OCI-LY7 (cell line): ENCODE data around the gene IZUMO4.

Experiments
- EZH2phosphoT487 ChIP-seq: fragments of 200-600 bp; sonication (generic); IDR thresholded peaks from 2 replicates; pipeline ENCODE4 v1.6.1; 2018; ENCODE audit warnings: low read depth, borderline replicate concordance, mild to moderate bottlenecking, mixed run types, antibody characterized with exemption, low read length, moderate library complexity, mixed read lengths
- TF ChIP-seq, protein P1 (sequence below): fragments of 200-600 bp; sonication (generic); conservative IDR thresholded peaks from 2 replicates; pipeline ENCODE4 v1.5.1; 2014; ENCODE audit warnings: mild to moderate bottlenecking, antibody characterized with exemption, low read length, moderate library complexity, mixed read lengths

DNA sequence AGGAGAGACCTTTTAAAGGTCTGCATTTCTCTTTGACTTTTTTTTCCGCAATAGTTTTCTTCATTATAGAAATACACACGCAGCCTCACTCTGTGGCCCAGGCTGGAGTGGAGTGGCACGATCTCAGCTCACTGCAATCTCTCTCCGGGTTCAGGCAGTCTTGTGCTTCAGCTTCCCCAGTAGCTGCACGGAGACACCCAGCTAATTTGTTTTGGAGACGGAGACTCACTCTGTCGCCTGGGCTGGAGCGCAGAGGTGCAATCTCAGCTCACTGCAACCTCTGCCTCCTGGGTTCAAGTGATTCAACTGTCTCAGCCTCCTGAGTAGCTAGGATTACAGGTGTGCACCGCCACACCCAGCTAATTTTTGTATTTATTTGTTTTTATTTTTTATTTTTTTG lies 33.9 kb upstream of the IZUMO4 start:
- TF ChIP-seq, protein P1, sequence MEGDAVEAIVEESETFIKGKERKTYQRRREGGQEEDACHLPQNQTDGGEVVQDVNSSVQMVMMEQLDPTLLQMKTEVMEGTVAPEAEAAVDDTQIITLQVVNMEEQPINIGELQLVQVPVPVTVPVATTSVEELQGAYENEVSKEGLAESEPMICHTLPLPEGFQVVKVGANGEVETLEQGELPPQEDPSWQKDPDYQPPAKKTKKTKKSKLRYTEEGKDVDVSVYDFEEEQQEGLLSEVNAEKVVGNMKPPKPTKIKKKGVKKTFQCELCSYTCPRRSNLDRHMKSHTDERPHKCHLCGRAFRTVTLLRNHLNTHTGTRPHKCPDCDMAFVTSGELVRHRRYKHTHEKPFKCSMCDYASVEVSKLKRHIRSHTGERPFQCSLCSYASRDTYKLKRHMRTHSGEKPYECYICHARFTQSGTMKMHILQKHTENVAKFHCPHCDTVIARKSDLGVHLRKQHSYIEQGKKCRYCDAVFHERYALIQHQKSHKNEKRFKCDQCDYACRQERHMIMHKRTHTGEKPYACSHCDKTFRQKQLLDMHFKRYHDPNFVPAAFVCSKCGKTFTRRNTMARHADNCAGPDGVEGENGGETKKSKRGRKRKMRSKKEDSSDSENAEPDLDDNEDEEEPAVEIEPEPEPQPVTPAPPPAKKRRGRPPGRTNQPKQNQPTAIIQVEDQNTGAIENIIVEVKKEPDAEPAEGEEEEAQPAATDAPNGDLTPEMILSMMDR: no peak
- no peak for TF ChIP-seq EZH2phosphoT487
